Fibroblast of lung (primary cell): ENCODE measurements around the gene FZD4. TPM values are rescaled to one million over a fixed set of nuclear protein-coding genes. Genes with fewer than 3 reads are reported as not detected.
"Not testable (repeated sequence)": the region's sequence is repeated elsewhere in the genome, so short reads cannot be mapped to it uniquely, and the experiment has no call there.

Source experiments
- DNase-seq, 2 donors: peaks; one replicate each; pipeline versions ENCODE4 v3.0.0 to v3.0.0-alpha.2; 2010; ENCODE audit warnings: low read depth in 2 of 2
- H2AFZ ChIP-seq: 2 replicates; pipeline ENCODE4 v1.5.1; 2012; ENCODE audit warnings: low read length, control low read depth, inconsistent platforms
- H3K27ac ChIP-seq: 2 replicates; pipeline ENCODE4 v1.5.1; 2011; ENCODE audit warnings: low read length, control low read depth; ENCODE audit not compliant: insufficient read depth
- H3K27me3 ChIP-seq: 2 replicates; pipeline ENCODE4 v1.5.1; 2011; ENCODE audit warnings: mild to moderate bottlenecking, low read length; ENCODE audit not compliant: control insufficient read depth, insufficient read depth
- H3K36me3 ChIP-seq: 2 replicates; pipeline ENCODE4 v1.5.1; 2011; ENCODE audit warnings: low read length; ENCODE audit not compliant: control insufficient read depth, insufficient read depth
- H3K4me1 ChIP-seq: 2 replicates; pipeline ENCODE4 v1.5.1; 2011; ENCODE audit warnings: low read length; ENCODE audit not compliant: control insufficient read depth, insufficient read depth; ENCODE audit errors: extremely low read depth
- H3K4me2 ChIP-seq: 2 replicates; pipeline ENCODE4 v1.5.1; 2011; ENCODE audit warnings: low read length, control low read depth; ENCODE audit not compliant: insufficient read depth; ENCODE audit errors: extremely low read depth
- H3K4me3 ChIP-seq, 4 experiments: fragments of 200-600 bp in 1 of 4; sonication (generic) in 1 of 4; replicated peaks in 1 of 4; 2 replicates each; pipeline ENCODE4 v1.5.1; 2011 to 2016; ENCODE audit warnings: low read length in 4 of 4, low read depth in 3 of 4, mild to moderate bottlenecking in 3 of 4, control low read depth in 2 of 4, inconsistent platforms in 1 of 4, mixed read lengths in 1 of 4; ENCODE audit not compliant: insufficient read depth in 1 of 4; ENCODE audit errors: control extremely low read depth in 1 of 4
- H3K79me2 ChIP-seq: 2 replicates; pipeline ENCODE4 v1.5.1; 2012; ENCODE audit warnings: mild to moderate bottlenecking, low read length, inconsistent platforms; ENCODE audit not compliant: control insufficient read depth, insufficient read depth
- H3K9ac ChIP-seq: 2 replicates; pipeline ENCODE4 v1.5.1; 2011; ENCODE audit warnings: mild to moderate bottlenecking, low read length, control low read depth; ENCODE audit not compliant: insufficient read depth
- H3K9me3 ChIP-seq: 2 replicates; pipeline ENCODE4 v1.5.1; 2012; ENCODE audit warnings: low read depth, low read length; ENCODE audit not compliant: control insufficient read depth, insufficient read depth
- H4K20me1 ChIP-seq: 2 replicates; pipeline ENCODE4 v1.5.1; 2011; ENCODE audit warnings: low read length; ENCODE audit not compliant: control insufficient read depth, insufficient read depth; ENCODE audit errors: extremely low read depth
- EZH2 ChIP-seq: IDR thresholded peaks from 2 replicates; pipeline ENCODE4 v1.5.1; 2012; ENCODE audit warnings: low read length, control low read depth, mild to moderate bottlenecking; ENCODE audit errors: missing control alignments
- polyA plus RNA-seq, 2 donors: library from polyadenylated mRNA; depleted of rRNA in 1 of 2; stranded (reverse) in 1 of 2; unstranded in 1 of 2; fragments of >200 nt; gene quantifications; 2 replicates each; pipeline ENCODE4 v1.2.1, GENCODE V29; 2011 to 2012; ENCODE audit warnings: missing spikeins in 1 of 2
- total RNA-seq: library from RNA; depleted of rRNA; stranded (reverse); fragments of >200 nt; gene quantifications from 2 replicates; pipeline ENCODE4 v1.2.1, GENCODE V29; 2014
- TF ChIP-seq, protein P1 (sequence below), 2 donors: IDR thresholded peaks in 1 of 2; conservative IDR thresholded peaks in 1 of 2; 1 replicate in 1 of 2; 2 replicates in 1 of 2; pipeline ENCODE4 v1.5.1; 2011 to 2012; ENCODE audit warnings: low read length in 2 of 2, control low read depth in 1 of 2, inconsistent platforms in 1 of 2, low read depth in 1 of 2, mild to moderate bottlenecking in 1 of 2

Gene FZD4
- total and polyA plus RNA-seq, 2 donors (not counting 1 experiment from before 2014, with no cell fraction given): 15.7 to 17.8 TPM

DNA sequence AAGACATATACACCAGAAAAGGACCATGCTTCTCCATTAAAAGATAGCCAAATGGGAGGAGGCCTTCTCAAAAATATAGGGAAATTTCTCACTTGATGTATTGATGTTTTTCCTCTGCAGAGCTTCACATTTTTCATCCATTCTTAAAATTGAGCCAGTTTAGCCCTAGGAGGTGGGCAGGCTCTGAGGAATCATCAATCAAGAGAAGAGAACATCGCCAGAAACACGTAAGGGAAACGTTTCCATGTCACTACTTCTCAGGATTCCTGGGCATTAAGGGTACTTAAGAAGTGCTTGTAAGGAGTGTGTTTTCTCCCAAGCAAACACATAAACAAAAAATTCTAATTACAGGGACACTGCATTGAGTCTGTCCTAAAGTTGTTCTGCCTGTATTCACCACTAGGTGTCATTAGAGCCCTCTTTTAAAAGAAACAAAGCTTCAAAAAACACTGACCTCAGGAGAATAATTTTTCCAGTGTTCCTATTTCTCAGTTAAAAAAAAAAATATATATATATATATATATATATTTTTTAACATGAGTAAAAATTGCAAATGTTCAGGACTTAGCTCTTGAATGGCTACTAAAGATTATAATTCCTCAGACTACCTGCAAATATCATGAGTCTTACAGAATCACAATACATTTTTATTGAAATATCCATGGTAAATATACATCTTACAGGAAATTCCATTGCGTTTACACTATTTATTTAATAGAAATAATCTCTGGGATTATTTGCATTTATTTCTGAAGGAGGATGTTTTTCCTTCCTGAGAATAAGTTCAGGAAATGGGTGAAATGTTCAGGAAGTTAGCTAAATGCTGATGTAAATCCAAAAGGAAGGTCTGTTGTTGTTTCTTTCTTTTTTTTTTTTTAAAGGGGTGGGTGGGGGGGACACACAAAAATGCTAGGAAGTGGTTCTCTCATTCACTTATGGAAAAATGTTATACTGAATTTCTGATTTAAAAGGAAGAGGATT lies 16.0 kb downstream of the FZD4 start:
- peak in 1 of 2 donors; percentile 76 for DNase-seq
- TF ChIP-seq EZH2: no peak
- TF ChIP-seq, protein P1, sequence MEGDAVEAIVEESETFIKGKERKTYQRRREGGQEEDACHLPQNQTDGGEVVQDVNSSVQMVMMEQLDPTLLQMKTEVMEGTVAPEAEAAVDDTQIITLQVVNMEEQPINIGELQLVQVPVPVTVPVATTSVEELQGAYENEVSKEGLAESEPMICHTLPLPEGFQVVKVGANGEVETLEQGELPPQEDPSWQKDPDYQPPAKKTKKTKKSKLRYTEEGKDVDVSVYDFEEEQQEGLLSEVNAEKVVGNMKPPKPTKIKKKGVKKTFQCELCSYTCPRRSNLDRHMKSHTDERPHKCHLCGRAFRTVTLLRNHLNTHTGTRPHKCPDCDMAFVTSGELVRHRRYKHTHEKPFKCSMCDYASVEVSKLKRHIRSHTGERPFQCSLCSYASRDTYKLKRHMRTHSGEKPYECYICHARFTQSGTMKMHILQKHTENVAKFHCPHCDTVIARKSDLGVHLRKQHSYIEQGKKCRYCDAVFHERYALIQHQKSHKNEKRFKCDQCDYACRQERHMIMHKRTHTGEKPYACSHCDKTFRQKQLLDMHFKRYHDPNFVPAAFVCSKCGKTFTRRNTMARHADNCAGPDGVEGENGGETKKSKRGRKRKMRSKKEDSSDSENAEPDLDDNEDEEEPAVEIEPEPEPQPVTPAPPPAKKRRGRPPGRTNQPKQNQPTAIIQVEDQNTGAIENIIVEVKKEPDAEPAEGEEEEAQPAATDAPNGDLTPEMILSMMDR (conservative IDR thresholded peaks at IDR 0.05 in 1 of 2, IDR thresholded peaks at IDR 0.05 in 1 of 2; ENCODE audit: low read depth in 1 of 2, low read length in 2 of 2): peak; percentile 47 to 66
- Histone ChIP-seq H3K9ac (no peak overlapping the region), H4K20me1 (no peaks in the 10 kb centered on the region), H3K27me3 (no peaks in the 10 kb centered on the region), H3K9me3 (no peaks in the 10 kb centered on the region), H3K36me3 (no peaks in the 10 kb centered on the region), H3K4me3 (no peak overlapping the region), H3K4me1 (peaks cover 8% of the 10 kb centered on the region), H2AFZ (no peak overlapping the region), H3K27ac (no peak overlapping the region), H3K79me2 (no peaks in the 10 kb centered on the region), H3K4me2 (no peak overlapping the region)

DNA sequence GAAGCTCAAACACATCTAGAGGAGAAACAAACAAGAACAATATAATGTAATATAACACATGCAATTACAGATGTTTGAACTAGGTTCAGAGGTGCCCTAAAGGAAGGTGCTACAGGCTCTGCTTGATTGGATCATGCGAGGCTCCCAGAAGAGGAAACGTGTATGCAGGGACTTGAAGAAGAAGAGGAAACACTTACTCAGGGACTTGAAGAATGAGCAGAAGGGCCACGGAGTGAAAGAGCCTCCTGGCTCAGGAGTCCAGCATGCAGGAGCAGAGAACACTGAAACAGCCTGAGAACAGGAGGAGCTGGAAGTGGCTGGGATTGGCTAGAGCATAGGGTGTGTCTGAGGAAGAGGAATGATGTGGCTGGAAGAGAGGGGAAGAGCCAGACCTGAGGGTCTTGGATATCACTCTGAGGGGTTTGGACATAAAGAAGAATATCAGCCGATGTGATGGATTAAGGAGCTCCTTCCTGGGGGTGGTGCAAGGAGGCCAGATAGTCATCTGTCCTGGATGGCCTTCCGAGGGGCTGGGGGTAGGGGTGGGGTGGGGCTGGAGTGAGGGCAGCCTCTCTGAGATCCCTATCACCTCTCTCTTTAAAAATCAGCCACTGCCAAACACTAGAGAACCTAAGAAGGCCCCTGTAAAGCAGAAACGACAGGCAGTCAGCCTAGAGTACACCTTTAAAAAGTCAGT lies 16.8 kb downstream of the FZD4 start:
- no peaks in the 10 kb centered on the region for H3K27me3 ChIP-seq
- H3K4me3 ChIP-seq: no peak overlapping the region
- H3K4me2 ChIP-seq: no peak overlapping the region
- no peaks in the 10 kb centered on the region for H3K36me3 ChIP-seq
- no peak overlapping the region for H3K27ac ChIP-seq
- no peaks in the 10 kb centered on the region for H3K79me2 ChIP-seq
- peaks cover 10% of the 10 kb centered on the region for H3K4me1 ChIP-seq
- H3K9ac ChIP-seq: no peak overlapping the region
- H4K20me1 ChIP-seq: no peaks in the 10 kb centered on the region
- no peak for TF ChIP-seq EZH2
- TF ChIP-seq, protein P1 (conservative IDR thresholded peaks at IDR 0.05 in 1 of 2, IDR thresholded peaks at IDR 0.05 in 1 of 2; ENCODE audit: low read depth in 1 of 2, low read length in 2 of 2): no peak
- no peak for DNase-seq
- no peaks in the 10 kb centered on the region for H3K9me3 ChIP-seq
- H2AFZ ChIP-seq: no peak overlapping the region

DNA sequence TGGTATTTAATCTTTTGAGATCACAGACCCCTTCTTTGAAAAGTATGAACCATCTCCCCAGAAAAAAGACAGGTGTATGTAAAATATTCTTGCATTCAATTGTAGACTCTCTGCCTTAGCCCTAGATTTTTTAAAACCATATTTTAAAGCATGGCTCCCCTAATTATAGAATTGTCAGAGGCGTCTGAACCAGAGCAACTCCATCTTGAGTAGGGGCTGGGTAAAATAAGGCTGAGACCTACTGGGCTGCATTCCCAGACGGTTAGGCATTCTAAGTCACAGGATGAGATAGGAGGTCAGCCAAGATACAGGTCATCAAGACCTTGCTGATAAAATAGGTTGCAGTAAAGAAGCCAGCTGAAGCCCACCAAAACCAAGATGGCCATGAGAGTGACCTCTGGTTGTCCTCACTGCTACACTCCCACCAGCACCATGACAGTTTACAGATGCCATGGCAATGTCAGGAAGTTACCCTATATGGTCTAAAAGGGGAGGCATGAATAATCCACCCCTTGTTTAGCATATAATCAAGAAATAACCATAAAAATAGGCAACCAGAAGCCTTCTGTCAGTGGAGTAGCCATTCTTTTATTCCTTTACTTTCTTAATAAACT lies 17.9 kb downstream of the FZD4 start:
- not testable (repeated sequence) for H3K36me3 ChIP-seq, H3K9me3 ChIP-seq, DNase-seq, H3K27me3 ChIP-seq, H3K9ac ChIP-seq, H3K4me2 ChIP-seq, H4K20me1 ChIP-seq, H3K79me2 ChIP-seq, H3K4me3 ChIP-seq, H3K27ac ChIP-seq, H2AFZ ChIP-seq
- peaks cover 15% of the 10 kb centered on the region for H3K4me1 ChIP-seq
